Hepatocyte (in vitro differentiated cells): ENCODE results near the gene SLC35E1.

ENCODE experiments used
- CTCF ChIP-seq: fragments of 200-600 bp; sonication (generic); IDR thresholded peaks from 2 replicates; pipeline ENCODE4 v1.5.1; 2016; ENCODE audit warnings: antibody characterized with exemption, mild to moderate bottlenecking; ENCODE audit not compliant: poor library complexity
- EZH2 ChIP-seq: fragments of 200-600 bp; sonication (generic); IDR thresholded peaks from 2 replicates; pipeline ENCODE4 v1.6.1; 2016; ENCODE audit warnings: antibody characterized with exemption, mild to moderate bottlenecking, borderline replicate concordance
- EZH2phosphoT487 ChIP-seq: fragments of 200-600 bp; sonication (generic); IDR thresholded peaks from one replicate; pipeline ENCODE4 v1.6.1; 2018; ENCODE audit warnings: antibody characterized with exemption, mild to moderate bottlenecking, low read depth, moderate library complexity; ENCODE audit not compliant: unreplicated experiment, severe bottlenecking

DNA sequence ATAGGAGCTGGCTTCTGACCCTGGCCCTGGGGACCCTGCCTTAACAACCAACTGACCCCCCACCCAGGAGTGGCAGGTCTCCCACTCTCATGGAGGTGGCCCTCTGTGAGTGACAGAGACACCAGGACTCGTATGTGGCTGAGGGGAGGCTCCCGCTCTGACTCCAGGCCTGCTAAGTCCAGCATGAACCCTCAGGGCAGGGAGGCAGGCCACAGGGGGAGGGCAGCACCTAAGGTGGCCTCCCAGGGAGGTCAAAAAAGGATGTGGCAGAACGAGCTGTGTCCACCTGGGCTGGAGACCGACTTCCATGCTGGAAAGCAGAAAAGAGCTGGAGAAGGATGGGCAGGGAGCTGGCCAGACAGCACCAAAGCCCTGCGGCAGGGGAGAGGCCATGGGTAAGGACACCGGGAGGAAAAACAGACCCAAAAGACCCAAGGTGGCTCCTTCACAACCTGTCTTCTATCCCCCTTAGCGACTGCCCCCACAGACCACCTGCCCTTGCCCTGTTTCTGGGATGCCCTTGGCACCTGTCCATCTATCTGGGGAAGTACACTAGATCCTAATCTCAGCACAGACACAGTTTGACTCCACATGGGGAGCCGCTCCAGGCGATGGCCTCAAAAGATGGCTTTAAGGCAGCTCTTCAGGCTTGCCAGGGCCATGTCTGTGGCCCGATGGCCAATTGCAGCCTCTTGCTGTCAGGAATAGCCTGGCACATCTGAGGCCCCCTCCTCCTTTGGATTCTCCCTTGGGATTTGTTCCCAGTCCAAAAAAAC, 10.5 kb upstream of the SLC35E1 start:
- TF ChIP-seq CTCF (no peak), EZH2 (no peak), EZH2phosphoT487 (no peak)
